HFF-Myc (cell line): ENCODE measurements around the gene SMPD3.
A peak's percentile ranks its signal among the peaks of the same experiment; 100 is the strongest.

Source experiments
- DNase-seq: peaks from one replicate; pipeline ENCODE4 v3.0.0-alpha.2; 2011; ENCODE audit warnings: low read depth; ENCODE audit errors: extremely low read depth
- H3K4me3 ChIP-seq: replicated peaks from 2 replicates; pipeline ENCODE4 v1.5.1; 2011; ENCODE audit warnings: low read depth, mild to moderate bottlenecking, control low read depth, low read length
- CTCF ChIP-seq: IDR thresholded peaks from 2 replicates; pipeline ENCODE4 v1.5.1; 2012; ENCODE audit warnings: mild to moderate bottlenecking, low read depth, low read length, control low read depth; ENCODE audit errors: missing control alignments

Gene SMPD3

GRCh38 chr16:68364561-68364998 is 83.7 kb downstream of the SMPD3 start:
- no peak for DNase-seq
- H3K4me3 ChIP-seq = no peak overlapping the region
- TF ChIP-seq CTCF = peak; percentile 23

GRCh38 chr16:68363658-68364521 is 84.4 kb downstream of the SMPD3 start:
- no peak for DNase-seq
- TF ChIP-seq CTCF = no peak
- no peak overlapping the region for H3K4me3 ChIP-seq

GRCh38 chr16:68362947-68363657 is 85.2 kb downstream of the SMPD3 start:
- DNase-seq = no peak
- TF ChIP-seq CTCF = no peak
- H3K4me3 ChIP-seq = no peak overlapping the region

DNA sequence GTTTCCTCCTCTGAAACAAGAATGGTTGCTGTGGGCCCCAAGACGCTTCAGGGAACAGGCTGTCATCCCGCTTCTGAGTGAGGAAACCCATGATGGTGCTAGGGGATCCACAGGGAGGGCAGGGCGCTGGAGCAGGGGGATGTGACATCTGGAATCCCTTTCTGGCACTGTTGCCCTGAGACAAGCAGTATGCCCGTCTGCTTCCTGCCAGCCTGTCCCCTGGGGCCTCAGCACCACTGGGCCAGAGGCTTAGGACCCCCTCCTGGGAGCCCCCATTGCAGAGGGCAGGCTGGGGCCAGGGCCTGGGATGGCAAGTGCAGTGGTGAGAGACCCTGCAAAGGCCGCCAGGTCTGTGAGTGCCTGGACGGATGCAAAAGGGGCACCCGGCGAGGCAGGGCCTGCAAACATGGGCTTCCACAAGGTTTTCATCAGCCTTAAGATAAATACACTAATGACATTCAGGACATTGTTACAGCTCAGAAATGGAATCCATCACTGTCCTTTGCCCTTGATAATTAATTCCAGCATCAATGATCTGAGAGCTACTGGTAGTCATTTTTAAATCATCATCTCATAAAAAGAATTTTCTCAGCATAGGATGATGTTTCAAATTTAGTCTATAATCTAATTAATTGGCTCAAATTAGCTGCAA is 85.9 kb downstream of the SMPD3 start:
- H3K4me3 ChIP-seq = no peak overlapping the region
- no peak for TF ChIP-seq CTCF
- no peak for DNase-seq

- H3K4me3 ChIP-seq = no peak overlapping the region
- DNase-seq = no peak
- TF ChIP-seq CTCF = no peak
These were observed 86.8 kb downstream of the SMPD3 start for GRCh38 chr16:68361485-68361884.

- H3K4me3 ChIP-seq = no peak overlapping the region
- DNase-seq = no peak
- no peak for TF ChIP-seq CTCF
These were observed 87.4 kb downstream of the SMPD3 start for GRCh38 chr16:68360956-68361355.
